Mucosa of rectum (tissue), 2 donors: ENCODE results near the gene CARD8.
A peak's percentile ranks its signal among the peaks of the same experiment; 100 is the strongest.
"Not testable (repeated sequence)": the region's sequence is repeated elsewhere in the genome, so short reads cannot be mapped to it uniquely, and the experiment has no call there.

Experiments used
- H3K27ac ChIP-seq, 2 donors: one replicate each; pipeline ENCODE4 v1.7.0; 2013; ENCODE audit warnings: inconsistent platforms in 2 of 2, low read depth in 2 of 2, low read length in 2 of 2
- H3K27me3 ChIP-seq, 2 donors: one replicate each; pipeline ENCODE4 v1.7.0; 2013; ENCODE audit warnings: low read length in 2 of 2; ENCODE audit not compliant: control insufficient read depth in 2 of 2, insufficient read depth in 2 of 2
- H3K36me3 ChIP-seq, 2 donors: one replicate each; pipeline ENCODE4 v1.7.0; 2013; ENCODE audit warnings: low read length in 2 of 2; ENCODE audit not compliant: control insufficient read depth in 2 of 2, insufficient read depth in 2 of 2
- H3K4me1 ChIP-seq, 2 donors: one replicate each; pipeline ENCODE4 v1.7.0; 2013; ENCODE audit warnings: low read length in 2 of 2, mild to moderate bottlenecking in 1 of 2; ENCODE audit not compliant: control insufficient read depth in 2 of 2, insufficient read depth in 2 of 2
- H3K4me3 ChIP-seq, 2 donors: one replicate each; pipeline ENCODE4 v1.7.0; 2013; ENCODE audit warnings: low read length in 2 of 2
- H3K9ac ChIP-seq, 2 donors: one replicate each; pipeline ENCODE4 v1.7.0; 2013; ENCODE audit warnings: low read length in 2 of 2, low read depth in 1 of 2, mild to moderate bottlenecking in 1 of 2
- H3K9me3 ChIP-seq, 2 donors: one replicate each; pipeline ENCODE4 v1.7.0; 2013; ENCODE audit warnings: low read length in 2 of 2; ENCODE audit not compliant: control insufficient read depth in 2 of 2
- donor health status: healthy.
- donor health status: Normal muscosa, but diverticular disease.

CARD8 gene

GRCh38 chr19:48290771-48291488 is 35.2 kb upstream of the CARD8 start:
- Histone ChIP-seq H3K36me3 (peaks cover 0 to 2% of the 10 kb centered on the region in 2 donors), H3K9ac (peak overlapping the region; percentile 38 to 58), H3K4me3 (peak overlapping the region; percentile 62 to 72), H3K4me1 (peaks cover 5% of the 10 kb centered on the region in 2 donors), H3K27ac (no peak overlapping the region), H3K9me3 (no peaks in the 10 kb centered on the region), H3K27me3 (peaks cover 0 to 5% of the 10 kb centered on the region in 2 donors)

GRCh38 chr19:48290401-48290770 is 34.7 kb upstream of the CARD8 start:
- Histone ChIP-seq H3K27me3 (peaks cover 0 to 5% of the 10 kb centered on the region in 2 donors), H3K4me1 (peaks cover 5% of the 10 kb centered on the region in 2 donors), H3K36me3 (peaks cover 0 to 3% of the 10 kb centered on the region in 2 donors), H3K27ac (no peak overlapping the region), H3K9ac (no peak overlapping the region), H3K4me3 (no peak overlapping the region), H3K9me3 (no peaks in the 10 kb centered on the region)

GRCh38 chr19:48287748-48288147 is 32.0 kb upstream of the CARD8 start:
- Histone ChIP-seq H3K27ac (no peak overlapping the region), H3K4me3 (no peak overlapping the region), H3K9me3 (peaks cover 0 to 3% of the 10 kb centered on the region in 2 donors)

GRCh38 chr19:48284896-48285295 is 29.2 kb upstream of the CARD8 start:
- H3K4me3 ChIP-seq = no peak overlapping the region
- peaks cover 0 to 3% of the 10 kb centered on the region in 2 donors for H3K9me3 ChIP-seq
- no peak overlapping the region for H3K9ac ChIP-seq
- H3K36me3 ChIP-seq = peaks cover 0 to 7% of the 10 kb centered on the region in 2 donors
- no peaks in the 10 kb centered on the region for H3K27me3 ChIP-seq
- H3K4me1 ChIP-seq = no peaks in the 10 kb centered on the region
- no peak overlapping the region for H3K27ac ChIP-seq

More at GRCh38 chr19:48287748-48288147, 32.0 kb upstream of the CARD8 start:
- H3K27me3 ChIP-seq = peaks cover 0 to 5% of the 10 kb centered on the region in 2 donors
- no peak overlapping the region for H3K9ac ChIP-seq
- peaks cover 5% of the 10 kb centered on the region in 2 donors for H3K4me1 ChIP-seq
- H3K36me3 ChIP-seq = peaks cover 0 to 7% of the 10 kb centered on the region in 2 donors

- peaks cover 0 to 7% of the 10 kb centered on the region in 2 donors for H3K36me3 ChIP-seq
- no peak overlapping the region for H3K9ac ChIP-seq
- H3K4me3 ChIP-seq = no peak overlapping the region
- no peak overlapping the region for H3K27ac ChIP-seq
- no peaks in the 10 kb centered on the region for H3K4me1 ChIP-seq
- no peaks in the 10 kb centered on the region for H3K27me3 ChIP-seq
- H3K9me3 ChIP-seq = peaks cover 0 to 3% of the 10 kb centered on the region in 2 donors
Measured at GRCh38 chr19:48283908-48284307, 28.2 kb upstream of the CARD8 start.

- Histone ChIP-seq H3K9me3 (peaks cover 0 to 3% of the 10 kb centered on the region in 2 donors), H3K36me3 (peaks cover 0 to 4% of the 10 kb centered on the region in 2 donors), H3K9ac (no peak overlapping the region), H3K4me1 (no peaks in the 10 kb centered on the region), H3K4me3 (no peak overlapping the region), H3K27ac (no peak overlapping the region), H3K27me3 (no peaks in the 10 kb centered on the region)
Measured at GRCh38 chr19:48279747-48280146, 24.0 kb upstream of the CARD8 start.

DNA sequence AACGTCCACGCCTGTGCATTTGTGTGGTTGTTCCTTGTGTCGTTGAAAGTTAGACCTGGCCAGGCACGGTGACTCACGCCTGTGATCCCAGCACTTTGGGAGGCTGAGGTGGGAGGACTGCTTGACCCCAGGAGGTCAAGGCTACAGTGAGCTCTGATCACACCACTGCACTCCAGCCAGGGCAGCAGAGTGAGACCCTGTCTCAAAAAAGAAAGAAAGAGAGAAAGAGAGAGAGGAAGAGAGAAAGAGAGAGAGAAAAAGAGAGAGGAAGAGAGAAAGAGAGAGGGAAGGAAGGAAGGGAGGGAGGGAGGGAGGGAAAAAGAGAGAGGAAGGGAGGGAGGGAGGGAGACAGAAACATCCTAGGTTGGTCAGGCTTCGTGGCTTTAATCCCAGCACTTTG is 19.2 kb upstream of the CARD8 start:
- Histone ChIP-seq H3K27ac (no peak overlapping the region), H3K9ac (no peak overlapping the region), H3K27me3 (no peaks in the 10 kb centered on the region), H3K9me3 (no peaks in the 10 kb centered on the region), H3K4me1 (peaks cover 0 to 4% of the 10 kb centered on the region in 2 donors), H3K36me3 (no peaks in the 10 kb centered on the region), H3K4me3 (no peak overlapping the region)

- Histone ChIP-seq H3K27ac (no peak overlapping the region), H3K27me3 (no peaks in the 10 kb centered on the region), H3K9me3 (no peaks in the 10 kb centered on the region), H3K4me1 (peaks cover 0 to 4% of the 10 kb centered on the region in 2 donors), H3K36me3 (no peaks in the 10 kb centered on the region), H3K4me3 (no peak overlapping the region), H3K9ac (no peak overlapping the region)
Measured at GRCh38 chr19:48274173-48274572, 18.5 kb upstream of the CARD8 start.

DNA sequence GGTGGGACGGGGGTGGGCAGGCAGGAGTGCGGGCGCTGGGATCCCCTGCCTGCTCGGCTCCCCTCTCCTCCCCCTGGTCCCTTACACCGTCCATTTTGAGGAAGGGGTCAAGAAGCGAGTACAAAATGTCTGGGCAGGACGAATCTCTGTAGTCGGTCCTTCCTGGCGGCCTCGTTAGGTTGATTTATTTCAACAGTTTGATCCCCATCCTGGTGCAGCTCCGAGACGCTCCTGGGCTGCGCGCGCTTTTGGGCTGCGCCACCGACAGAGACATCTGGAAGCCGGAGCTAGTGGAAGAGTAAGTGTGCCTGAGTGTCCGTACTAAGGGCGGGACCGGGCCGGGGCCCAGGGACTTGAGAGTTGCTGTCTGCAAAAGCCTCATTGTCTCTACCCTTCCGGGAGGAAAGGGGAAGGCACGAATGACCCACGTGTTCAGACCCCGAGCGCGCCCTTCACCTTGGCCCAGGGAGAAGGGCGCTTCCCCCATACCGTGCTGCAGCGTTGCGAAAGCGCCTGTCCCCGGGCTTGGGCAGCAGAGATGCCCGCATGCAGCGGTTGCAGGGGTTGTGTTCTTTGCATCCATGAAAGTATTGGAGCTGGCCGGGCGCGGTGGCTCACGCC is 15.9 kb upstream of the CARD8 start:
- Histone ChIP-seq H3K4me1 (peaks cover 0 to 4% of the 10 kb centered on the region in 2 donors), H3K27ac (no peak overlapping the region), H3K4me3 (peak overlapping the region; percentile 43 to 72), H3K27me3 (no peaks in the 10 kb centered on the region), H3K9ac (peak overlapping the region in 1 of 2 donors; percentile 41), H3K36me3 (no peaks in the 10 kb centered on the region), H3K9me3 (no peaks in the 10 kb centered on the region)

GRCh38 chr19:48269617-48270026 is 13.9 kb upstream of the CARD8 start:
- H3K27me3 ChIP-seq, H3K4me3 ChIP-seq, H3K27ac ChIP-seq, H3K4me1 ChIP-seq, H3K9me3 ChIP-seq, H3K36me3 ChIP-seq, H3K9ac ChIP-seq: not testable (repeated sequence)
